ENCODE measurements around the gene LARP7. TPM values are rescaled to one million over a fixed set of nuclear protein-coding genes. Genes with fewer than 3 reads are reported as not detected.
"Not testable (repeated sequence)": the region's sequence is repeated elsewhere in the genome, so short reads cannot be mapped to it uniquely, and the experiment has no call there.

Gene LARP7
- total RNA-seq, 2 donors from 2014 or later = 42.3 to 50.2 TPM

- intact Hi-C loops (cut with DNase I) = no loop called here
- DNase-seq (ENCODE audit: low spot score) = no peak
Observed at GRCh38 chr4:112647785-112648184, 10.8 kb downstream of the LARP7 start.

DNA sequence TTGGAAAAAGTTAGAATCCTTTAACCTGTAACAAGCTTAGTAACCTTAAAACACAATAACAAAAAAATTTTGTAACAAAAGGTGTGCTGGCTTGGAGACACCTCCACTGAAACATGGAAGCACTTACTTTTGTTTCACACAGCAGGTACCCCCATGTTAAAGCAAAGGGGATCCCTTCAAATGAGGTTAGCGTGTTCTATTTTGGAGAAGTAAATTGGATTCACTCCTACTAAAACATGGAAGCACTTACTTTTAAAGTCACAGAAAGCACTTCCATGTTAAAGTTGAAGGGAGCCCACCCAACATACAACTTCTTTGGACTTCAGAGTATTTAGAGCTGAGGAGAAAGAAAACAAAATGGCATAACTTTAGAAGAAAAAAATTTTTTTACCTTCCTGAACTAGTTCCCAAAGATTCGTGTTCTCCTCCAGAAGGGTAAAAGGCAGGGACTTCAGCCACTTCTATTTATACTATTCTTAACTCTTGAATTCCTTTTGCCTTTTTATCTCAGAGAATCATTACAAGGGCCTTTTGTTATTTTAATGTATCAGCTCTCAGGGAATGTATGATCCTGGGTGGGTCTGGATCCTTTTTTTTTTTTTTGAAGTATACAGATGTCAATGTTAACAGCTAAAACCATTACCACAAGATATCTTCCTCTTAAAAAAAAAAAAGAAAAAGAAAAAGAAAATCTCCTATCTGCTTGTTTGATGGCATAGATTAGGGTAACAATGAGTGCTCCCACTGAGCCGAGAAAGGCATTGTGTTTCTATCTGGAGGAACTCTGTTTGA, 11.5 kb downstream of the LARP7 start:
- intact Hi-C loops (cut with DNase I) = no loop called here
- no peak for DNase-seq (ENCODE audit: low spot score)

DNA sequence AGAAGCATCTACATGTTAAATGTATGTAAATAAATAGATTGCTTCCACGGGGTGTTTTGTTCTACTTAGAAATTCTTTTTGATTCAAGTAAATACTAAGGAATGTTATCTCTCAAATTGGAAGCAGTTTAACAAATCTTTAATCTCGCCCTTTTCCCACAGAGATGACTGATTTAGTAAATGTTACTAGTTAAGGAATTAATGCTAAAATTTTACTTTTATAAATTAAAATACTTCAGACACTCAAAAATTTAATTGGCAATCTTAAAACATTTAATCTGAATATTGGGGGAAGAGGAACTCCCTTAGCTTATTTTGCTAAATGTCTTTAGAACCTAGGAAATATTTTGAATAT, 12.1 kb downstream of the LARP7 start:
- intact Hi-C loops (cut with DNase I) = no loop called here
- DNase-seq (ENCODE audit: low spot score) = no peak

GRCh38 chr4:112650332-112650731, 13.4 kb downstream of the LARP7 start:
- intact Hi-C loops (cut with DNase I) = no loop called here
- no peak for DNase-seq (ENCODE audit: low spot score)

- DNase-seq (ENCODE audit: low spot score) = no peak
- intact Hi-C loops (cut with DNase I) = no loop called here
Observed at GRCh38 chr4:112651641-112652040, 14.7 kb downstream of the LARP7 start.

GRCh38 chr4:112652216-112652615, 15.3 kb downstream of the LARP7 start:
- no peak for DNase-seq (ENCODE audit: low spot score)
- intact Hi-C loops (cut with DNase I) = no loop called here

GRCh38 chr4:112655270-112655669, 18.3 kb downstream of the LARP7 start:
- intact Hi-C loops (cut with DNase I) = no loop called here
- no peak for DNase-seq (ENCODE audit: low spot score)

- intact Hi-C loops (cut with DNase I); DNase-seq (ENCODE audit: low spot score): not testable (repeated sequence)
Observed at GRCh38 chr4:112656115-112656514, 19.2 kb downstream of the LARP7 start.

GRCh38 chr4:112664611-112665010, 27.7 kb downstream of the LARP7 start:
- intact Hi-C loops (cut with DNase I) = no loop called here

DNA sequence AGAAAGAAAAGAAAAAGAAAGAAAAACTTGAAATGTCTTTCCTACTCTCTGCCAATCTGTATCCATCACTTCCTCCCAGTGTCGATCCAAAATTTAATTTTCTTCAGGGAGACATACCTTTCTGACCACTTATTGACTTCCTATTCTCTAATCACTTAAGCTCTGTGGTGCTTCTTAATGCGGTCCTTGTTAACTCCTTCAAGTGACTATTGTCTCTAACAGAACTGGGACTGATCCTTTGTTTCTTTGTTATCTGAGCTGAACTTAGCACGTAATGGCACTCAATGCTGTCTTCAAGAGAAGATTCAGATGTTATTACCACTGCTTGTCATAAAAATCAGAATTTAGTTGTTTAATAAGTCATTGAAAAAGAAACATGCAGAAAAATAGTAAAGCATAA, 31.2 kb downstream of the LARP7 start:
- intact Hi-C loops (cut with DNase I) = no loop called here
- DNase-seq (ENCODE audit: low spot score) = no peak

More at GRCh38 chr4:112664611-112665010, 27.7 kb downstream of the LARP7 start:
- DNase-seq (ENCODE audit: low spot score) = no peak

DNA sequence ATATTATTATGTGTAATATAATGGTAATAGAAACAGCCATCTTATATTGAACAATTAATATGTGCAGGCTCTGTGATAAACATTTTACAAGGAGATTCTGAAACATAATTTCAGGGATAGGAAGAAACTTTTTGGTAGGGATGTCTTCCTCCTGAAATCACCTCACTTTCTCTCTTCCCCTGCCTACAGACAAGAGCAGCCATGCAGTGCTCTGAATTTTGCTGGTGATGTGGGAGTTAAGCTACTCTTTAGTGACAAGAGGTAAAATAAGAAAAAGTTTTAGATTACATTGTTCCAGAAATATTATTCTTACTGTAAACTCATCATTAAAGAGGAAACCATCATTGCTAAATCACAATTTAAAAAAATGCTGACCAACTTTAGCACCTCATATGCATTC, 36.1 kb downstream of the LARP7 start:
- intact Hi-C loops (cut with DNase I) = no loop called here
- no peak for DNase-seq (ENCODE audit: low spot score)

GRCh38 chr4:112673686-112674085, 36.7 kb downstream of the LARP7 start:
- DNase-seq (ENCODE audit: low spot score) = no peak
- intact Hi-C loops (cut with DNase I) = no loop called here

GRCh38 chr4:112674376-112674775, 37.4 kb downstream of the LARP7 start:
- DNase-seq (ENCODE audit: low spot score) = no peak
- intact Hi-C loops (cut with DNase I) = no loop called here

DNA sequence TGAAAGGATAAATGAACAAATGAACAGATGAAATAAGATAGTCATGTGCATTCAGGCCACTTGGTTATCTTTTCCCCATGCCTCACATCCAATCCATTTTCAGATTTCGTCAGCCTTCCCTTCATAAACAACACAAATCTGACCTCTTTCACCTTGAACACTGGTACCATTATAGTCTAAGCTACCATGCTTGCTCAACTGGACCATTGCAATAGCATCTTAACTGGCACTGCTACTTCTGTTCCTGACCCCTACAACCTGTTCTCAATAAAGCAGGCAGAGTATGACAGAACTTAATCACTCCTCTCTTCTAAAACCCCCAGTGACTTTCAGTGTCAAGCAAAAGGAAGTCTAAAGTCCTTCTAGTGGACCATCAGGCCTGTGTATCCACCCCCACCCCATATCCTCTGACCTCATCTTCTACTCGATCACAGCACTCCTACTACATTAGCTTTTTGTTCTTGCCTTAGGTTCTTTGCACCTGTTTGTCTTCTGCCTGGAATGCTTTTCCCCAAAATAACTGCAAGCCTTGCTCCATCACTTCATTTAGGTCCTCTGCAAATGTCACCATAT, 40.7 kb downstream of the LARP7 start:
- no peak for DNase-seq (ENCODE audit: low spot score)
- intact Hi-C loops (cut with DNase I) = no loop called here

DNA sequence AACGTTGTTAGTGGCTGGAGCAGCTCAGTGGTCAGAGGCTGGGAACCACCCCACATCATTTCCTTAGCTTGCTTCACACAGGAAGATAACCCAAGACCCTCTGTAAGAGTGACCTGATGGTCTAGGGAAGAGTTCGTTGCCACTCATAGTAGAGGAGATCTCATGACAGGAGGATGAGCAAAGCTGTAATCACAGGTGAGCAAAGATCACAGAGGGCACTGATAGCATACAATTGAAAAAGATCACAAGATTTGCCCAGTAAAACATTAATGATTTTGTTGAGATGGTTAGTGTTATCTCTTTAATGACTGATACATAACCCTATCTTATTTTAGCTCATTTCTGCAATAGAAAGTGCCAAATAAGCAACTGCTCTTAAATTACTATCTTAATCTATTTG, 44.1 kb downstream of the LARP7 start:
- DNase-seq (ENCODE audit: low spot score) = no peak
- intact Hi-C loops (cut with DNase I) = loop anchor here in 1 of 2 donors (5.0 kb wide), 1 partner anchor 1659 kb away; no protein-coding TSS in a partner anchor

DNA sequence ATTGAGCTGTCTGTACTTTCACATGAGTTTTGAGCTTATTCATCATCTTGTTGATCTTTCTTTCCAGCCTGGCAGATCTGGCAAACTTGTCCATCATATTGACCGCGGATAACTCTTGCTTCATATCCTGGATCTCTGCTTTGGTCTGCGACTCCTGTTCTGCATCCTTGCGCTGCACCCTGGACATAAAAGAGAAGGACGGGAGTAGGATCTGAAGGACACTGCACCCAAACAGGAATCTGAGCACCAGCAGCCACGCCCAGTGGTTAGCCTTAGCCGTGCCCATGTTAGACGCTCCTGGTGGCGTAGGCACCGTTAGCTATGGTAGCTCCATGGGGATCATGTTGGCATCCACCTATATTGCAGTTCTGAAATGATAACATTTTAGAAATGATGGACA, 56.6 kb downstream of the LARP7 start:
- no peak for DNase-seq (ENCODE audit: low spot score)
- intact Hi-C loops (cut with DNase I) = no loop called here

- intact Hi-C loops (cut with DNase I) = no loop called here
- no peak for DNase-seq (ENCODE audit: low spot score)
Observed at GRCh38 chr4:112700679-112701078, 63.7 kb downstream of the LARP7 start.

DNA sequence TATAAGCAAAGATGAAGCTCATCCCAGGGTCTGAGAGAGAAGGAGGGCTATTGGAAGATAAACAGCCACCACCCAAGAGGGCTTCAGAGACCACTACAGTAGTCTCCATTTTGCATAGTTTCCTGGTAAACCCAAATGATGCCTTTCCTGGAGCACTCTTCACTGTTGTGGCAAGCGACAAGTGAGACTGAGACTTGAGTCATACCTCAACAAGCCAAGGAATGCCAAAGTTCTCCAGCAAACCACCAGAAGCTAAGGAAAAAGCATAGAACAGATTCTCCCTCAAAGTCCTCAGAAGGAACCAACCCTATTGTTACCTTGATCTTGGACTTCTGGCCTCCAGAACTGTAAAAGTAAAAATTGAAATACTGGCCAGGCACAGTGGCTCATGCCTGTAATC, 65.9 kb downstream of the LARP7 start:
- intact Hi-C loops (cut with DNase I) = no loop called here
- DNase-seq (ENCODE audit: low spot score) = no peak

- DNase-seq (ENCODE audit: low spot score) = no peak
- intact Hi-C loops (cut with DNase I) = no loop called here
Observed at GRCh38 chr4:112704322-112704721, 67.4 kb downstream of the LARP7 start.

DNA sequence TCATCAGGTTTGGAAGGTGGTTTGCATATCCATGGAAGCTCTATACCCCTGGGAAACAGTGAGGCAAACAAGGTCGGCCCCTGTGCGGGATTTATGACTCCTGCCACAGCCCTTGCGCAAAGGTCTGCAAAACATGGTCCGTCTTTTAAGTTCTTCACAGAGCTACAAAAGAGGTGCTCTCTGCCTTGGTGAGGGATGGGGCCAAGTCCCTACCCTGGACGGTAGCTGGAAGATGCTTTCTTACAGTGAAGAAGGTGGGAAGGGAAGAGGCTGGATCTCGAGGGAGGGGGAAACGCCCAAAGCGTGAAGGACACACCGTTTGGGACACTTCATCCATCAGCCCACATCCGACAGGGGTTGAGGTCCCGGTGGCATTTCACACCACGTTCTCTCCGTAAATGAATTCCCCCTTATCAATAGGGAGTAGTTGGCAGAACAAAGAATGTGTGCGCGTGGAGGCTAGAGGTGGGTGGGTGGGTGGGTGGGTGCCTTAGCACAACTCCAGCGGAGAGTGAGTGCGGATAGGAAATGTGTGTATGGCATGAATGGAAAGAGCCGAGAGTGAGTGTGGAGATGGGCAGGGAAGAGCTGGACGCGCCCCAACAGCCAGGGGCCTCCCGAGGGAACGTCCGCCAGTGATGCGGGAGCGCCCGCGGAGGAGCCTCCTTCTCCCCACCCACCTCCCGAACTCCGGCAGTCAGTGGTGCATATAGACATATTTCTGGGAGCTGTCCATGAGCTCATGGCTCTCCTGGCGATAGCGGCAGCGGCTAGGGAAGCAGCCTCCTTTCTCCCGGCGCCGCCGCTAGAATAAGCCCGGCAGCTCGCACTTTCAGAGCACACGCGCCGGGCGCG, 68.3 kb downstream of the LARP7 start:
- no peak for DNase-seq (ENCODE audit: low spot score)
- intact Hi-C loops (cut with DNase I) = no loop called here
